ENCODE results near the gene COL10A1. TPM values are rescaled to one million over a fixed set of nuclear protein-coding genes. Genes with fewer than 3 reads are reported as not detected.
A peak's percentile ranks its signal among the peaks of the same experiment; 100 is the strongest.

COL10A1 gene
- total RNA-seq, 3 donors from 2014 or later = 0.29 TPM; not detected in 2

GRCh38 chr6:116102873-116103272, 23.1 kb downstream of the COL10A1 start:
- Histone ChIP-seq H3K4me3 (peak overlapping the region in 1 of 3 donors; percentile 4), H3K4me1 (peaks cover 0 to 10% of the 10 kb centered on the region in 2 donors), H3K36me3 (no peaks in the 10 kb centered on the region), H3K9me3 (no peaks in the 10 kb centered on the region), H3K27ac (no peak overlapping the region), H3K27me3 (no peaks in the 10 kb centered on the region)
- no peak for TF ChIP-seq POLR2AphosphoS5 (IDR thresholded peaks at IDR 0.05)
- TF ChIP-seq CTCF (IDR thresholded peaks at IDR 0.05) = no peak
- no peak for TF ChIP-seq POLR2A (IDR thresholded peaks at IDR 0.05)
- intact Hi-C loops (cut with DNase I; ENCODE audit: low total_unique reads) = no loop called here
- no peak for DNase-seq (ENCODE audit: low spot score in 2 of 2)

GRCh38 chr6:116101790-116102189, 24.1 kb downstream of the COL10A1 start:
- Histone ChIP-seq H3K27me3 (no peaks in the 10 kb centered on the region), H3K9me3 (no peaks in the 10 kb centered on the region), H3K4me1 (peaks cover 0 to 10% of the 10 kb centered on the region in 2 donors), H3K27ac (peak overlapping the region; percentile 93 to 96), H3K4me3 (peak overlapping the region; percentile 77 to 92 (median 81)), H3K36me3 (no peaks in the 10 kb centered on the region)
- intact Hi-C loops (cut with DNase I; ENCODE audit: low total_unique reads) = no loop called here
- DNase-seq (ENCODE audit: low spot score in 2 of 2) = no peak
- TF ChIP-seq POLR2A (IDR thresholded peaks at IDR 0.05) (no peak), POLR2AphosphoS5 (IDR thresholded peaks at IDR 0.05) (no peak), CTCF (IDR thresholded peaks at IDR 0.05) (no peak)

DNA sequence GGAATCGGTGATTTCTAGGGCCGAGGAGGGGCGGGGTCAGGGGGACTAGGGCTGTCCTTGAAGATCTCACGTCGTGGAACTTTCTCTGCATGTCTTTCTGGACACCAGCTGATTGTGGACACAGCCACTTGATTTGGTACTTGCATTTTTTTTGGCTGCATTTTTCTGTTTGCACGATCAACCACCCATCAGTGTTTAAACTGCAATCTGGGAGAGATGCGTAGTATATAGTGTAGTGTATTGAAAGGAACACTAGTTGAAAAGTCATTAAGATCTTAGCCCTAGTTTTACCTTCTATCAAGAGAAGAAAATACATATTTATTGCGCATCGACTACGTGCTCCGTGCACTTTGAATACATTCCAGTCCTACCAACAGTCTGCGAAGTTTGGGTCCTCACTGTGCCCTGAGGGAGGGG, 24.6 kb downstream of the COL10A1 start:
- DNase-seq (ENCODE audit: low spot score in 2 of 2) = no peak
- Histone ChIP-seq H3K4me1 (peaks cover 0 to 10% of the 10 kb centered on the region in 2 donors), H3K27me3 (no peaks in the 10 kb centered on the region), H3K27ac (peak overlapping the region; percentile 93 to 96), H3K36me3 (no peaks in the 10 kb centered on the region), H3K9me3 (peaks cover 4% of the 10 kb centered on the region in 2 donors), H3K4me3 (peak overlapping the region; percentile 77 to 92 (median 81))
- TF ChIP-seq POLR2A (IDR thresholded peaks at IDR 0.05) (no peak), POLR2AphosphoS5 (IDR thresholded peaks at IDR 0.05) (no peak), CTCF (IDR thresholded peaks at IDR 0.05) (no peak)
- intact Hi-C loops (cut with DNase I; ENCODE audit: low total_unique reads) = no loop called here

- TF ChIP-seq CTCF (IDR thresholded peaks at IDR 0.05) = peak; percentile 21 to 29 (median 24)
- peak; percentile 44 to 86 (median 72) for TF ChIP-seq POLR2AphosphoS5 (IDR thresholded peaks at IDR 0.05)
- TF ChIP-seq POLR2A (IDR thresholded peaks at IDR 0.05) = no peak
- peaks cover 10 to 11% of the 10 kb centered on the region in 2 donors for H3K9me3 ChIP-seq
- H3K27ac ChIP-seq = peak within 1 kb of the TSS; percentile 93 to 96
- H3K4me1 ChIP-seq = peaks cover 0 to 10% of the 10 kb centered on the region in 2 donors
- peak within 1 kb of the TSS; percentile 77 to 92 (median 81) for H3K4me3 ChIP-seq
- intact Hi-C loops (cut with DNase I; ENCODE audit: low total_unique reads) = no loop called here
- H3K27me3 ChIP-seq = no peaks in the 10 kb centered on the region
- peak; percentile 73 to 80 for DNase-seq (ENCODE audit: low spot score in 2 of 2)
- H3K36me3 ChIP-seq = no peaks in the 10 kb centered on the region
Measured at GRCh38 chr6:116100419-116101301, 25.3 kb downstream of the COL10A1 start, which contains the start of gene NT5DC1. Gene NT5DC1 (plus strand): TSS chr6:116100853. CDS start chr6:116100931, 78 bp downstream.

GRCh38 chr6:116099036-116099435, 26.9 kb downstream of the COL10A1 start:
- intact Hi-C loops (cut with DNase I; ENCODE audit: low total_unique reads) = no loop called here
- Histone ChIP-seq H3K9me3 (peaks cover 10 to 13% of the 10 kb centered on the region in 2 donors), H3K4me1 (peaks cover 0 to 10% of the 10 kb centered on the region in 2 donors), H3K36me3 (no peaks in the 10 kb centered on the region), H3K27me3 (no peaks in the 10 kb centered on the region), H3K4me3 (no peak overlapping the region), H3K27ac (no peak overlapping the region)
- DNase-seq (ENCODE audit: low spot score in 2 of 2) = no peak
- TF ChIP-seq CTCF (IDR thresholded peaks at IDR 0.05) (no peak), POLR2A (IDR thresholded peaks at IDR 0.05) (no peak), POLR2AphosphoS5 (IDR thresholded peaks at IDR 0.05) (no peak)

Data from breast epithelium (tissue), 4 donors.